ENCODE results near the gene OR2V1. TPM values are rescaled to one million over a fixed set of nuclear protein-coding genes. Genes with fewer than 3 reads are reported as not detected.
"Not testable (repeated sequence)": the region's sequence is repeated elsewhere in the genome, so short reads cannot be mapped to it uniquely, and the experiment has no call there.

The OR2V1 gene
- total and polyA plus RNA-seq, 9 donors = 0.08 TPM; not detected in 8

DNA sequence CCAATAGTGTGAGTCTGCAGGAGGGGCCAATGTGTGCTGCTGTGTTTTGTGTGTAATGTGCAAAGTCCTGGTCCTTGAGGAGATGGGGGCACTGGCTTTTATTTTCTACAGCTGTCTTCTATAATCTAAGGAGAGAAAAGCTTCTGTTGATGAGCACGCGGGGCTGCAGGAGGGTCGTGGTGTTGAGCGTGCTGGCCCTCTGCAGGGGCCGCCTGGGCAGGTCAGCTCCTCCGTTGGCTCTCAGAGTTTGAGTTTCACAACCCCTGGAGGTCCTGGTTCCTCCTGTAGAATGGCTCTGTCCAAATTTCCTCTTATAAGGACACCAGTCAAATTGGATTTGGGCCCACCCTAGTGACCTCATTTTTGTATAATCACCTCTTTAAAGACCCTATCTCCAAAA is 12.6 kb downstream of the OR2V1 start:
- no peak overlapping the region for H3K27ac ChIP-seq (ENCODE audit: low read length)
- 72% methylated on average over 4 of the region's 6 CpGs for WGBS (ENCODE audit: insufficient coverage)
- H3K4me3 ChIP-seq (ENCODE audit: low read length) = no peak overlapping the region
- DNase-seq = no peak
- H3K9me3 ChIP-seq (replicated peaks; ENCODE audit: control insufficient read depth, low read depth, low read length) = no peaks in the 10 kb centered on the region
- peaks cover 66% of the 10 kb centered on the region for H3K27me3 ChIP-seq (ENCODE audit: control insufficient read depth, insufficient read depth, low read length)
- no peaks in the 10 kb centered on the region for H3K4me1 ChIP-seq (ENCODE audit: control insufficient read depth, insufficient read depth, low read length)
- H3K36me3 ChIP-seq (ENCODE audit: control insufficient read depth, insufficient read depth, low read length) = no peaks in the 10 kb centered on the region

DNA sequence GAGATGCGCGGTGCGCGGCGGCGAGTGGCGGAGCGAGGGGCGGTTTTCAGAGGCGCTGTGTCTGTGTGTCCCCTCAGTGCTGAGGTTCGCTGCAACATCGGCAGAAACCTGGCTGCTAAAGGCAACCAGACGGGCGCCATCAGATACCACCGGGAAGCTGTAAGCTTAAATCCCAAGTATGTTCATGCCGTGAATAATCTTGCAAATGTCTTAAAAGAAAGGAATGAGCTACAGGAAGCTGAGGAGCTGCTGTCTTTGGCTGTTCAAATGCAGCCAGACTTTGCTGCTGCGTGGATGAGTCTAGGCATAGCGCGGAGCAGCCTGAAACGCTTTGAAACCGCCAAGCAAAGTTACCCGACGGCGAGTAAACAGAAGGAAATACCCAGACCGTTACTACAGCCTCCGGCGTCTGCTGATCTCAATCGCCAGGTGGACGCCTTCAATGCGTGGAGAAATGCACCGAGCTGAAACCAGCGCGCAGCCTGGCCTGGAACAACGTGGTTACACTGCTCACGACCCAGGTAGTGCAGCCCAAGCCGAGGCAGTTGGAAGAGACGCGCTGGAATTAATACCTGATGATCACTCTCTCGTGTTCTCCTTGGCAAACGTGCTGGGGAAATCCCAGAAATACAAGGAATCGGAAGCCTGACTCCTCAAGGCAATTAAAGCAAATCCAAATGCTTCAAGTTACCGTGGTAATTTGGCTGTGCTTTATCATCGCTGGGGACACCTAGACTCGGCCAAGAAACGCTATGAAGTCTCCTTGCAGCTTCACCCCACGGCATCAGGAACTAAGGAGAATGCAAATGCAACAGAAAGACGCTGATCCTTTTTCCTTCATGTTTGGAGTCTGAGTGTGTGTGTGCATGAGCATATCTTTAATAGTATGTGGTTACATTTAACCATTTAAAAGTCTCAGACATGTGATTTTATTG is 15.9 kb downstream of the OR2V1 start:
- H3K4me3 ChIP-seq (ENCODE audit: low read length) = no peak overlapping the region
- H3K27ac ChIP-seq (ENCODE audit: low read length) = no peak overlapping the region
- peaks cover 66% of the 10 kb centered on the region for H3K27me3 ChIP-seq (ENCODE audit: control insufficient read depth, insufficient read depth, low read length)
- DNase-seq = peak; percentile 10
- no peaks in the 10 kb centered on the region for H3K9me3 ChIP-seq (replicated peaks; ENCODE audit: control insufficient read depth, low read depth, low read length)
- no peaks in the 10 kb centered on the region for H3K4me1 ChIP-seq (ENCODE audit: control insufficient read depth, insufficient read depth, low read length)
- 3% methylated on average over 42 of the region's 47 CpGs for WGBS (ENCODE audit: insufficient coverage)
- H3K36me3 ChIP-seq (ENCODE audit: control insufficient read depth, insufficient read depth, low read length) = no peaks in the 10 kb centered on the region

DNA sequence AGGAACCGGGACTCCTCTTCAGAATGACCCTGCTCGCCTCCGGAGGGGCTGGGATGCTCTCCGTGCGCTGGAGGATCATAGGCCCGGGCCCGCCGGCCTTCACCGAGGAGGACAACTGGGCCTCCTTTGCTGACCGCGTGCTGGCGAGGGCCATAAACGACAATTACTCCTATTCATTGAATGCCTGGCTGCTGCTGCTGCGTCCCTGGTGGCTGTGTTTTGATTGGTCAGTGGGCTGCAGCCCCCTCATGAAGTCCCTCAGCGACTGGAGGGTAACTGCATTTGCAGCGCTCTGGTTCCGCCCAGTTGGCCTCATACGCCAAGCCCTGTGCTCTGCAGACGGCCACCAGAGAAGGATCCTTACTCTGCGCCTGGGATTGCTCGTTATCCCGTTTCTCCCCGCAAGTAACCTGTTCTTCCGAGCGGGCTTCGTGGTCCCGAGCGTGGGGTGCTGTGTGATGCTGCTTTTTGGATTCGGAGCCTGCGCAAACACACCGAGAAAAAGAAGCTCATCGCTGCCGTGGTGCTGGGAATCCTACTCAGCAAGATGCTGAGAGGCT is 16.6 kb downstream of the OR2V1 start:
- H3K36me3 ChIP-seq (ENCODE audit: control insufficient read depth, insufficient read depth, low read length) = no peaks in the 10 kb centered on the region
- H3K27me3 ChIP-seq (ENCODE audit: control insufficient read depth, insufficient read depth, low read length) = peaks cover 69% of the 10 kb centered on the region
- no peaks in the 10 kb centered on the region for H3K4me1 ChIP-seq (ENCODE audit: control insufficient read depth, insufficient read depth, low read length)
- no peaks in the 10 kb centered on the region for H3K9me3 ChIP-seq (replicated peaks; ENCODE audit: control insufficient read depth, low read depth, low read length)
- no peak for DNase-seq
- WGBS (ENCODE audit: insufficient coverage) = 33% methylated on average over 28 of the region's 33 CpGs
- H3K4me3 ChIP-seq (ENCODE audit: low read length) = no peak overlapping the region
- H3K27ac ChIP-seq (ENCODE audit: low read length) = no peak overlapping the region

DNA sequence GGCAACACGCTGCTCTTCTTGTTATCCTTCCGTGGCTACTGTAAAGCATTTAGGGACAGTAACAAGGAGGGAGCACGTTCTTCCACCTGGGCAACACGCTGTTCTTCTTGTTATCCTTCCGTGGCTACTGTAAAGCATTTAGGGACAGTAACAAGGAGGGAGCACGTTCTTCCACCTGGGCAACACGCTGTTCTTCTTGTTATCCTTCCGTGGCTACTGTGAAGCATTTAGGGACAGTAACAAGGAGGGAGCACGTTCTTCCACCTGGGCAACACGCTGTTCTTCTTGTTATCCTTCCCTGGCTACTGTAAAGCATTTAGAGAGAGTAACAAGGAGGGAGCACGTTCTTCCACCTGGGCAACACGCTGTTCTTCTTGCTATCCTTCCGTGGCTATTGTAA is 17.4 kb downstream of the OR2V1 start:
- WGBS (ENCODE audit: insufficient coverage) = 72% methylated on average over 3 of the region's 13 CpGs
- not testable (repeated sequence) for H3K9me3 ChIP-seq (replicated peaks; ENCODE audit: control insufficient read depth, low read depth, low read length); H3K4me1 ChIP-seq (ENCODE audit: control insufficient read depth, insufficient read depth, low read length); H3K4me3 ChIP-seq (ENCODE audit: low read length); DNase-seq; H3K27ac ChIP-seq (ENCODE audit: low read length); H3K36me3 ChIP-seq (ENCODE audit: control insufficient read depth, insufficient read depth, low read length)
- H3K27me3 ChIP-seq (ENCODE audit: control insufficient read depth, insufficient read depth, low read length) = peaks cover 70% of the 10 kb centered on the region

DNA sequence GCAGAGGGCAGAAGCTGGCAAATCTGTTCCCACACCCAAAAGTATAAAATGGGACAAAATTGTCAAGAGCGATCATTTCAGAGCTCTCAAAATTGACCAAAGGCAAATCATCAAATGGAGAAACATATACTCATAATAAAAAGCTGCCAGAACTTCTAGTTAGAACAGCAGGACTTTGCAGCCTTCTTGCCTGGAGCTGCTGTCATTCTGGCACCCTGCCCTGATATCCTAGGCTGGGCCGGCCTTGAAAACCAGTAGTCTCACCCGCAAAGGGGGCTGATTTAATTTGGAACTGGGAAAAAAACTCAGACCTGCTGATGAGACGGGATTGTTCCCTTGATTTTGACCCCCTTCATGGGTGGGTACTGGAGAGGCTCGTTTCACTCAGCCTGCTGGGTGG is 18.5 kb downstream of the OR2V1 start:
- no peaks in the 10 kb centered on the region for H3K9me3 ChIP-seq (replicated peaks; ENCODE audit: control insufficient read depth, low read depth, low read length)
- WGBS (ENCODE audit: insufficient coverage) = 47% methylated on average over 2 of the region's 5 CpGs
- H3K27me3 ChIP-seq (ENCODE audit: control insufficient read depth, insufficient read depth, low read length) = peaks cover 69% of the 10 kb centered on the region
- no peaks in the 10 kb centered on the region for H3K4me1 ChIP-seq (ENCODE audit: control insufficient read depth, insufficient read depth, low read length)
- no peak overlapping the region for H3K4me3 ChIP-seq (ENCODE audit: low read length)
- no peak for DNase-seq
- H3K36me3 ChIP-seq (ENCODE audit: control insufficient read depth, insufficient read depth, low read length) = no peaks in the 10 kb centered on the region
- H3K27ac ChIP-seq (ENCODE audit: low read length) = no peak overlapping the region

DNA sequence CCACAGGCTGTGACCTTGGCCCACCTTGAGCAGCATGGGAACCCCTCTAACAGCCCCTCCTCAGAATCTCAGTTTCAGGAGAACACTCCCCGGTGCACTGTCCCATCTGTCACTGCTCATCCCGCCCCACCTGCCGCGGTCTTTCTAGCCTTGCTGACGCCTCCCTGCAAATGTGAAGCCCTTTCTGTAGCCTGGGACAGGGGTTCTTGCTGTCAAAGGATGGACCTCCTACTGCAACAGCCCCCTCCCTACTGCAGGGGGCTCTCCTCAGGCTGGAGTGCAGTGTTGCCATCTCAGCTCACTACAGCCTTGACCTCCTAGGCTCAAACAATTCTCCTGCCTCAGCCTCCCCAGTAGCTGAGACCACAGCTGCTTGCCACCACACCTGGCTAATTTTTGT is 20.0 kb downstream of the OR2V1 start:
- no peaks in the 10 kb centered on the region for H3K36me3 ChIP-seq (ENCODE audit: control insufficient read depth, insufficient read depth, low read length)
- WGBS (ENCODE audit: insufficient coverage) = 81% methylated on average over 5 of the region's 5 CpGs
- H3K27me3 ChIP-seq (ENCODE audit: control insufficient read depth, insufficient read depth, low read length) = peaks cover 77% of the 10 kb centered on the region

DNA sequence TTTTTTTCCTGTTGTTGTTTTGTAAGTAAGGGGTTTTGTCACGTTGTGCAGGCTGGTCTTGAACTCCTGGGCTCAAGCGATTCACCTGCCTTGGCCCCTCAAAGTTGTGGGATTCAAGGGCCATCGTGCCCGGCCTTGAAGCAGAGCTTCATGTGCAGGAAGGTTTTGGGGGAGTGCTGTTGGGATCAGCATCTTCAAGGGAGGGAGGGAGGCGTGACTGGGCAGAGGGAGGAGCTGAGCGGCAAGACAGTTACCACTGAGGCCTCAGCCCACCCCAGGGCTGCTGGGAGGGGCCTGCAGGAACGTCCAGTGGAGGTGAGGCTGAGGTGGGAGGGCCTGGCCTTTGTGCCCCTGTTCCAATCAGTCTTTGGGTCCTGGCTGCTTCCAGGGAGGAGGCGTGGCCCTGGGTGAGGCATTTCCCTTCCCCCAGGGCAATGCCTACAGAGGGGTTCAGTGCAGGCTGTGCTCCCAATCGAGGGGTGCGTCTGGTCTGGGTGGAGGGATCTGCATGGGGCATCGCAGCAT is 21.4 kb downstream of the OR2V1 start:
- H3K9me3 ChIP-seq (replicated peaks; ENCODE audit: control insufficient read depth, low read depth, low read length) = no peaks in the 10 kb centered on the region
- 33% methylated on average over 7 of the region's 11 CpGs for WGBS (ENCODE audit: insufficient coverage)

More for the DNA sequence above, 20.0 kb downstream of the OR2V1 start:
- Histone ChIP-seq H3K9me3 (replicated peaks; ENCODE audit: control insufficient read depth, low read depth, low read length) (no peaks in the 10 kb centered on the region), H3K27ac (ENCODE audit: low read length) (no peak overlapping the region), H3K4me1 (ENCODE audit: control insufficient read depth, insufficient read depth, low read length) (no peaks in the 10 kb centered on the region), H3K4me3 (ENCODE audit: low read length) (no peak overlapping the region)
- no peak for DNase-seq

DNA sequence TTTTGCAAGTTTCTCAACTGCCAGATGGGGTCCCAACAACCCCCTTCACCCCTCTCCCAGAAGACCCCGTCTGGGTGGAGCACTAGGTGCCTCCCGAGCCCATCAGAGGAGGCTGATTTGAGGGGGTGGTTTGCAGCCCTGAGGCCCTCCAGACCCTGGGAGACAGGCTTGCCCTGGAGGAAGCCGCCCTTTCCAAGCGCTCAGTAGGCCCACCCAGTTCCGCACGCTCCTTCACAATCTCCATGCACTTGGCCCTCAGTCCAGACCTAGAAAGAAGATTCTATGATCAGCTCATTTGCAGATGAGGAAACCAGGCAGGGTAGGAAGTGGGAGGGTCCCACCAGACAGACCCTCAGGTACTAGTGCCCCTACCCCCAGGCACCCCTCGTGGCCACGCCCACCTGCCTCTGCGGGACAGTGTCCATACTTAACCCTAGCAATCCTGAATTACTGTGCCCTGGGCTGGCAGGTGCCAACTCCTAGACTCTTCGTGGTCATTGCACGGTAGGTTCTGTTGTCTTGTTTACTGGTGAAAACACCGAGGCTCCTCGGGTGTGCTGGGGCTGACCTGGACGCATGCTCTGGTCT is 22.3 kb downstream of the OR2V1 start:
- WGBS (ENCODE audit: insufficient coverage) = 59% methylated on average over 6 of the region's 14 CpGs
- H3K27me3 ChIP-seq (ENCODE audit: control insufficient read depth, insufficient read depth, low read length) = peaks cover 76% of the 10 kb centered on the region
- H3K27ac ChIP-seq (ENCODE audit: low read length) = no peak overlapping the region
- H3K36me3 ChIP-seq (ENCODE audit: control insufficient read depth, insufficient read depth, low read length) = no peaks in the 10 kb centered on the region
- no peak overlapping the region for H3K4me3 ChIP-seq (ENCODE audit: low read length)
- no peaks in the 10 kb centered on the region for H3K4me1 ChIP-seq (ENCODE audit: control insufficient read depth, insufficient read depth, low read length)
- H3K9me3 ChIP-seq (replicated peaks; ENCODE audit: control insufficient read depth, low read depth, low read length) = no peaks in the 10 kb centered on the region
- no peak for DNase-seq

More for the DNA sequence above, 21.4 kb downstream of the OR2V1 start:
- Histone ChIP-seq H3K36me3 (ENCODE audit: control insufficient read depth, insufficient read depth, low read length) (no peaks in the 10 kb centered on the region), H3K27me3 (ENCODE audit: control insufficient read depth, insufficient read depth, low read length) (peaks cover 78% of the 10 kb centered on the region), H3K4me1 (ENCODE audit: control insufficient read depth, insufficient read depth, low read length) (no peaks in the 10 kb centered on the region), H3K4me3 (ENCODE audit: low read length) (no peak overlapping the region), H3K27ac (ENCODE audit: low read length) (no peak overlapping the region)
- DNase-seq = no peak

DNA sequence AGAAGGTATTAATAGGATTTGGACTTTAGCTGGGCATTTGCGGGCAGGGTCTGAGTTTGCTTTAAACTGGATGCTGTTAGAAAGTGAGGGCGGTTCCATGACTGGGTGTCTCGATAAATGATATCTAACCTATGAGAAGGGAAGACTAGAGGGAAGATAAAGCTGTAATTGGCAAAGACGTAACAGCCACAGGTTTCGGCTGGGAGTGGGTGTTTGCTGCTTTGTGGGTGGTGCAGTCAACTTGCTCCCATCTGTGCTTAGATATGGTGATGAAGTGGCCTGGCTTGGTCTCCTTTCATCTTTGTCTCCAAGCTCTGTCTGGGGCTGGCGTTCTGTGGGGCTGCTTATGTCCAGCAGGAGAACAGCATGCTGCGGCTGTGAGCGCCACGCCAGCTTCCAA is 23.3 kb downstream of the OR2V1 start:
- peaks cover 71% of the 10 kb centered on the region for H3K27me3 ChIP-seq (ENCODE audit: control insufficient read depth, insufficient read depth, low read length)
- DNase-seq = no peak
- WGBS (ENCODE audit: insufficient coverage) = 70% methylated on average over 9 of the region's 9 CpGs
- no peak overlapping the region for H3K4me3 ChIP-seq (ENCODE audit: low read length)
- no peaks in the 10 kb centered on the region for H3K4me1 ChIP-seq (ENCODE audit: control insufficient read depth, insufficient read depth, low read length)
- no peaks in the 10 kb centered on the region for H3K9me3 ChIP-seq (replicated peaks; ENCODE audit: control insufficient read depth, low read depth, low read length)
- no peak overlapping the region for H3K27ac ChIP-seq (ENCODE audit: low read length)
- no peaks in the 10 kb centered on the region for H3K36me3 ChIP-seq (ENCODE audit: control insufficient read depth, insufficient read depth, low read length)

DNA sequence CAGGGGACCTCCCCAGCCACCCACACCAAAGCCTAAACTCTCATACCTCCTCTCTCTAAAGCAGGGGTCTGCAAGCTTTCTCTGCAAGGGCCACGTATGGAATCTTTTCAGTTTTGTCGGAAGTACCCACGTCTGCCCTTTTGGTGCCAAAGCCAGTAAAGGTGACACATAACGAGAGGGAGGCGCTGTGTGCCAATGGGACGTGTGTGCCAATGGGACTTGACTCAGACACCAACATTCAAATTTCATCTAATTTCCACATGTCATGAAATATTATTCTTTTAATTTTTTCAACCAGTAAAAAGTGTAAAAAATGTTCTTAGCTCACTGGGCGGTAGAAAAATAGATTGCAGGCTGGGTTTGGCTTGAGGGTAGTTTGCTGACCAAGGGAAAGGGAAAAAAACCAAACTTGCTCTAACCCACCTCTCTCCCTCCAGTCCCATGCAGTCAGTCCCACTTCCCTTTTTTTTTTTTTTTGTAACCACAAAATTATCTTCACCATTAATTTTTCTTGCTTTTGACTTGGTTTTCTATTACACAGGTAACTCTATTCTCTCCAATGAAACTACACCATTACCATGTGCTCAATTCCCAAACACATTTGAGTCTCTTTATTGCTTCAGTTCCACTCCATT is 25.5 kb downstream of the OR2V1 start:
- WGBS (ENCODE audit: insufficient coverage) = 13% methylated on average over 1 of the region's 7 CpGs
- H3K9me3 ChIP-seq (replicated peaks; ENCODE audit: control insufficient read depth, low read depth, low read length) = no peaks in the 10 kb centered on the region
- H3K4me1 ChIP-seq (ENCODE audit: control insufficient read depth, insufficient read depth, low read length) = no peaks in the 10 kb centered on the region
- H3K27ac ChIP-seq (ENCODE audit: low read length) = no peak overlapping the region
- H3K27me3 ChIP-seq (ENCODE audit: control insufficient read depth, insufficient read depth, low read length) = peaks cover 56% of the 10 kb centered on the region
- no peaks in the 10 kb centered on the region for H3K36me3 ChIP-seq (ENCODE audit: control insufficient read depth, insufficient read depth, low read length)
- no peak overlapping the region for H3K4me3 ChIP-seq (ENCODE audit: low read length)
- no peak for DNase-seq

All from muscle of leg (tissue), 11 donors.